HG03354 (cell line): ENCODE measurements around the gene APBB2.
"Not testable (repeated sequence)": the region's sequence is repeated elsewhere in the genome, so short reads cannot be mapped to it uniquely, and the experiment has no call there.

Experiments used
- ATAC-seq: cut with Tn5 transposase; IDR thresholded peaks from one replicate; pipeline ENCODE4 v1.9.1; 2021; ENCODE audit warnings: mild to moderate bottlenecking; ENCODE audit not compliant: unreplicated experiment, poor library complexity, severe bottlenecking

APBB2 gene

GRCh38 chr4:41049176-41049575, 165.2 kb downstream of the APBB2 start:
- ATAC-seq: not testable (repeated sequence)

GRCh38 chr4:41044791-41045190, 169.6 kb downstream of the APBB2 start:
- no peak for ATAC-seq

GRCh38 chr4:41044165-41044564, 170.2 kb downstream of the APBB2 start:
- ATAC-seq: no peak

- no peak for ATAC-seq
Measured at GRCh38 chr4:41043465-41043864, 170.9 kb downstream of the APBB2 start.

GRCh38 chr4:41041551-41041950, 172.8 kb downstream of the APBB2 start:
- ATAC-seq: no peak

GRCh38 chr4:41039317-41039716, 175.0 kb downstream of the APBB2 start:
- no peak for ATAC-seq

- no peak for ATAC-seq
Measured at GRCh38 chr4:41038304-41038703, 176.0 kb downstream of the APBB2 start.

- ATAC-seq: no peak
Measured at GRCh38 chr4:41029098-41029497, 185.2 kb downstream of the APBB2 start.

GRCh38 chr4:41028392-41029076, 185.8 kb downstream of the APBB2 start:
- no peak for ATAC-seq

- ATAC-seq: no peak
Measured at GRCh38 chr4:41026971-41027370, 187.4 kb downstream of the APBB2 start.

- ATAC-seq: no peak
Measured at GRCh38 chr4:41025824-41026223, 188.5 kb downstream of the APBB2 start.

GRCh38 chr4:41024556-41025491, 189.5 kb downstream of the APBB2 start:
- ATAC-seq: no peak

GRCh38 chr4:41022116-41022515, 192.2 kb downstream of the APBB2 start:
- ATAC-seq: no peak

- ATAC-seq: no peak
Measured at GRCh38 chr4:41015016-41015675, 199.2 kb downstream of the APBB2 start.

GRCh38 chr4:41014158-41014557, 200.2 kb downstream of the APBB2 start:
- ATAC-seq: no peak

- ATAC-seq: no peak
Measured at GRCh38 chr4:41013746-41014145, 200.6 kb downstream of the APBB2 start.

GRCh38 chr4:41012911-41013310, 201.4 kb downstream of the APBB2 start:
- ATAC-seq: no peak

GRCh38 chr4:41012293-41012692, 202.0 kb downstream of the APBB2 start:
- no peak for ATAC-seq

- no peak for ATAC-seq
Measured at GRCh38 chr4:41009411-41009810, 204.9 kb downstream of the APBB2 start.

- no peak for ATAC-seq
Measured at GRCh38 chr4:41006141-41006540, 208.2 kb downstream of the APBB2 start.
